22Rv1 (cell line): ENCODE results near the gene GSG1L2.
"Not testable (repeated sequence)": the region's sequence is repeated elsewhere in the genome, so short reads cannot be mapped to it uniquely, and the experiment has no call there.

ENCODE experiments used
- H3K27ac ChIP-seq: fragments of 450-650 bp; 2 replicates; pipeline ENCODE4 v1.5.1; 2017
- ZFX ChIP-seq: fragments of 450-650 bp; IDR thresholded peaks from 2 replicates; pipeline ENCODE4 v1.6.1; 2017; ENCODE audit warnings: antibody characterized with exemption, borderline replicate concordance
- TF ChIP-seq, protein P1 (sequence below): fragments of 450-650 bp; IDR thresholded peaks from 2 replicates; pipeline ENCODE4 v1.5.1; 2017; ENCODE audit warnings: mild to moderate bottlenecking

GSG1L2 gene

GRCh38 chr17:9790889-9791876 is 30.7 kb downstream of the GSG1L2 start, which contains the start of gene DHRS7C:
Gene DHRS7C (minus strand): TSS chr17:9791592. CDS start chr17:9791284, 308 bp downstream.
- no peak within 1 kb of the TSS for H3K27ac ChIP-seq
- no peak for TF ChIP-seq ZFX
- TF ChIP-seq, protein P1, sequence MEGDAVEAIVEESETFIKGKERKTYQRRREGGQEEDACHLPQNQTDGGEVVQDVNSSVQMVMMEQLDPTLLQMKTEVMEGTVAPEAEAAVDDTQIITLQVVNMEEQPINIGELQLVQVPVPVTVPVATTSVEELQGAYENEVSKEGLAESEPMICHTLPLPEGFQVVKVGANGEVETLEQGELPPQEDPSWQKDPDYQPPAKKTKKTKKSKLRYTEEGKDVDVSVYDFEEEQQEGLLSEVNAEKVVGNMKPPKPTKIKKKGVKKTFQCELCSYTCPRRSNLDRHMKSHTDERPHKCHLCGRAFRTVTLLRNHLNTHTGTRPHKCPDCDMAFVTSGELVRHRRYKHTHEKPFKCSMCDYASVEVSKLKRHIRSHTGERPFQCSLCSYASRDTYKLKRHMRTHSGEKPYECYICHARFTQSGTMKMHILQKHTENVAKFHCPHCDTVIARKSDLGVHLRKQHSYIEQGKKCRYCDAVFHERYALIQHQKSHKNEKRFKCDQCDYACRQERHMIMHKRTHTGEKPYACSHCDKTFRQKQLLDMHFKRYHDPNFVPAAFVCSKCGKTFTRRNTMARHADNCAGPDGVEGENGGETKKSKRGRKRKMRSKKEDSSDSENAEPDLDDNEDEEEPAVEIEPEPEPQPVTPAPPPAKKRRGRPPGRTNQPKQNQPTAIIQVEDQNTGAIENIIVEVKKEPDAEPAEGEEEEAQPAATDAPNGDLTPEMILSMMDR = no peak

DNA sequence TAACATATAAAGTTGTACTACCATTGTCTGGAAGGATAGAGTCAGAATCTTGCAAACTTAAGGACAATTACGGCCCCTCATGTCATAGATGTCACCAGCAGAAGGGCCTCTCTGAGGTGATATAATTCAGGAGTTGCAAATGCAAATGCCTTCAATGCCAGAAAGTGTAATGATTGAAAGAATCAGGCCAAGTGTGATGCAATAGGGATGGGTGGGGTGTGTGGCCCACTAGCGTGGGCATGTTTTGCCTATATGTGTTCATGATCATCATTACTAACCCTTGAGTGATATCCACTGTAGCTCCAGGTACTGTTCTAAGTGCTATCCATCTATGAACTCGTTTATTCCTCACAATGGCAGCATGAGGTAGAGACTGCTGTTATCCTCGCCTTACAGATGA is 31.6 kb downstream of the GSG1L2 start:
- TF ChIP-seq, protein P1 = no peak
- no peak for TF ChIP-seq ZFX
- no peak overlapping the region for H3K27ac ChIP-seq

GRCh38 chr17:9788601-9789000 is 33.3 kb downstream of the GSG1L2 start:
- TF ChIP-seq ZFX = no peak
- TF ChIP-seq, protein P1 = no peak
- no peak overlapping the region for H3K27ac ChIP-seq

DNA sequence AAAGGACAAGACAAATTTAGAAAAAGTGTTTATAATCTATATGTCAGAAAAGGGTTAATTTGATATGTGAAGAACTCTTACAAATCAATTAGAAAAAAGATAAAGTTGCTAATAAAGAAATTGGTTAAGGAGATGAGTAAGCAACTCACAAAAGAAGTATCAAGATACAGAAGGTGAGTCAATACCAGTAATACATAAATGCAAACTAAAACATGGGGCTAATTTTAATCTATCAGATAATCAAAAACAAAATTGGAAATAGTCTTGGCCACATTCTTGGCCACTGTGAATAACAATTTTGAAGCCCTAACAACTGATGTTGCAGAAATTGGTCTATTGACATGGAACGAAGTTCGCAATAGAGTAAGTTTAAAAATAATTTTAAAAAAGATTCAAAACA is 37.3 kb downstream of the GSG1L2 start:
- H3K27ac ChIP-seq = no peak overlapping the region
- TF ChIP-seq, protein P1 = no peak
- TF ChIP-seq ZFX = no peak

DNA sequence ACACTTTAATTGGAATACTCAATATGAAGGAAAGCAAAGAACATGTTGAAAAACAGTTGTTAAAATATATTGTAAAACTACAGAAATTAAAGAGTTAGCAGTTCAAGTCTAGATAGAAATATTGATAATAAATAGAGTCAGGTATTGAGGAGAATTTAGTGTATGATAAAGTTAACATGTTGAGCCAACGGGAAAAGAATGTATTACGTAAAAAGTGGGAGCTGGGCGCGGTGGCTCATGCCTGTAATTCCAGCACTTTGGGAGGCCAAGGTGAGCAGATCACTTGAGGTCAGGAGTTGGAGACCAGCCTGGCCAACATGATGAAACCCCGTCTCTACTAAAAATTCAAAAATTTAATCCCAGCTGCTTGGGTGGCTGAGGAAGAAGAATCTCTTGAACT is 38.4 kb downstream of the GSG1L2 start:
- H3K27ac ChIP-seq = not testable (repeated sequence)

GRCh38 chr17:9783050-9783449 is 38.8 kb downstream of the GSG1L2 start:
- no peak overlapping the region for H3K27ac ChIP-seq
- TF ChIP-seq, protein P1 = no peak
- no peak for TF ChIP-seq ZFX

DNA sequence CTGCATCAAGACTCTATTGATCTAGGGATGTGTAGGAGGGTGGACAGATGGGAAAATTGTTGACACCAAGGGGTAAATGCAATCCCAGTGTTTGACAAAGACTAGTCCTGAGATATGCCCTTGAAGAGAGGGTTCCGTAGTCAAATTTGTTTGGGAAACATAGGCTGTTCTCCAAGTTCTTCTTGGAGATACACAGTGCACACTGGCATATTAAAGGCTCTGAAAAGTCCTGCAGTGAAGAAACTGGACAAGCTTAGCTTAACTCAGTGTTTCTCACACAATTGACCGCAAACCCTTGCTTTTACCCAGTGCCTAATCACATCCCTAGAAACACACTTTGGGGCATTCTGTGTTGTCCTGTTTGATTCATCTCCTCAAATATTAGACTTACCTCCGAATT is 41.3 kb downstream of the GSG1L2 start:
- TF ChIP-seq, protein P1 = no peak
- no peak for TF ChIP-seq ZFX
- H3K27ac ChIP-seq = no peak overlapping the region

- no peak for TF ChIP-seq ZFX
- TF ChIP-seq, protein P1 = no peak
- no peak overlapping the region for H3K27ac ChIP-seq
Measured at GRCh38 chr17:9776911-9777310, 45.0 kb downstream of the GSG1L2 start.
